ENCODE results near the gene IFITM1. TPM values are rescaled to one million over a fixed set of nuclear protein-coding genes. Genes with fewer than 3 reads are reported as not detected.

IFITM1 gene
- total and polyA plus RNA-seq, 2 donors (not counting 3 experiments of a cell fraction or from before 2014, with no cell fraction given), result 11.5 to 24.6 TPM

- FAIRE-seq, result no peak
- no peaks in the 10 kb centered on the region for H4K20me1 ChIP-seq (replicated peaks; ENCODE audit: control insufficient read depth, extremely low read depth, insufficient read depth, low read length)
- POLR2A ChIA-PET, result no interaction called here
- H3K36me3 ChIP-seq (ENCODE audit: control insufficient read depth in 2 of 2, extremely low read depth in 1 of 2, insufficient read depth in 2 of 2, low read length in 2 of 2), result no peaks in the 10 kb centered on the region
- H3K9me3 ChIP-seq (replicated peaks; ENCODE audit: control insufficient read depth, insufficient read depth, low read length), result no peaks in the 10 kb centered on the region
- no peak overlapping the region for H3K27ac ChIP-seq (ENCODE audit: insufficient read depth, low read depth, low read length)
- no peaks in the 10 kb centered on the region for H3K9me1 ChIP-seq (replicated peaks; ENCODE audit: control insufficient read depth, extremely low read depth, insufficient read depth, low read length)
- no peak for DNase-seq (ENCODE audit: low read depth, low spot score)
- dilution Hi-C loops (cut with MboI; ENCODE audit: extremely low pct_ligation_motif_present, low sequenced_read_pairs), result no loop called here
- BruUV-seq (replicated peaks), result no TSS peak
- H3K4me1 ChIP-seq (ENCODE audit: control insufficient read depth, extremely low read depth, insufficient read depth, low read length), result peaks cover 8% of the 10 kb centered on the region
- CTCF ChIA-PET, result interaction anchor here (8.9 kb wide), 1 partner anchor 52 kb away, joined by 79 read pairs; the partner anchor contains the start of gene IFITM2
- no peak overlapping the region for H3K9ac ChIP-seq (replicated peaks; ENCODE audit: extremely low read depth, insufficient read depth, low read length)
- no peaks in the 10 kb centered on the region for H3K79me2 ChIP-seq (ENCODE audit: control insufficient read depth, insufficient read depth, low read length)
- H3K4me3 ChIP-seq (replicated peaks in 1 of 3; ENCODE audit: insufficient read depth in 1 of 3, low read depth in 1 of 3, low read length in 3 of 3), result no peak overlapping the region
- H2AFZ ChIP-seq (ENCODE audit: low read depth, low read length), result no peak overlapping the region
- intact Hi-C loops (cut with micrococcal nuclease), result loop anchor here (2.0 to 5.0 kb wide), 3 partner anchors 31 to 150 kb away; partner anchors contain the start of genes BET1L and RIC8A
- H3K4me2 ChIP-seq (ENCODE audit: insufficient read depth, low read length), result no peak overlapping the region
- no peaks in the 10 kb centered on the region for H3K27me3 ChIP-seq (ENCODE audit: control insufficient read depth in 2 of 2, insufficient read depth in 2 of 2, low read length in 2 of 2)
- TF ChIP-seq MYC (IDR thresholded peaks at IDR 0.05; ENCODE audit: low read depth, low read length) (no peak), POLR2AphosphoS5 (IDR thresholded peaks at IDR 0.05; ENCODE audit: insufficient read depth, low read depth, low read length) (no peak), MAX (IDR thresholded peaks at IDR 0.05; ENCODE audit: insufficient read depth, insufficient read length) (no peak), GATA2 (IDR thresholded peaks at IDR 0.05; ENCODE audit: insufficient read depth, insufficient read length, low read depth, low read length) (no peak), POLR2A (IDR thresholded peaks at IDR 0.05; ENCODE audit: low read depth, low read length) (no peak), EZH2 (IDR thresholded peaks at IDR 0.05; ENCODE audit: borderline replicate concordance, low read depth, low read length, severe bottlenecking) (no peak), CTCF (IDR thresholded peaks at IDR 0.05; ENCODE audit: extremely low read depth in 1 of 2, insufficient read depth in 1 of 2, low read depth in 1 of 2, low read length in 2 of 2) (no peak), FOS (IDR thresholded peaks at IDR 0.05; ENCODE audit: borderline replicate concordance, insufficient read depth, low read length) (no peak), JUN (IDR thresholded peaks at IDR 0.05; ENCODE audit: borderline replicate concordance, insufficient read depth, insufficient read length, low read depth) (no peak)
Observed at GRCh38 chr11:357582-357981, 43.7 kb downstream of the IFITM1 start.
